HepG2 (cell line): ENCODE data around the gene GDF15. TPM values are rescaled to one million over a fixed set of nuclear protein-coding genes. Genes with fewer than 3 reads are reported as not detected.

Source experiments
- ARNTL ChIP-seq: sonication (generic); formaldehyde crosslinking; IDR thresholded peaks from 2 replicates; pipeline ENCODE4 v1.4.0; 2020; ENCODE audit warnings: mild to moderate bottlenecking, missing genetic modification reagents
- ATRX ChIP-seq: sonication (generic); formaldehyde crosslinking; IDR thresholded peaks from 2 replicates; pipeline ENCODE4 v1.4.0; 2020; ENCODE audit warnings: missing genetic modification reagents, borderline replicate concordance
- CCAR2 ChIP-seq: fragments of 200-400 bp; formaldehyde crosslinking; optimal IDR thresholded peaks from 2 replicates; pipeline ENCODE3; 2018; ENCODE audit warnings: low read depth, mild to moderate bottlenecking, low read length, moderate library complexity
- DNMT1 ChIP-seq: sonication (generic); formaldehyde crosslinking; IDR thresholded peaks from 2 replicates; pipeline ENCODE4 v1.5.1; 2020; ENCODE audit warnings: mild to moderate bottlenecking, missing genetic modification reagents
- GPBP1L1 ChIP-seq: sonication (generic); formaldehyde crosslinking; IDR thresholded peaks from 2 replicates; pipeline ENCODE4 v1.5.0; 2020; ENCODE audit warnings: mild to moderate bottlenecking, missing genetic modification reagents
- JUND ChIP-seq: sonication (generic); formaldehyde crosslinking; IDR thresholded peaks from 2 replicates; pipeline ENCODE4 v1.8.0; 2022; ENCODE audit warnings: mild to moderate bottlenecking, missing genetic modification reagents
- KLF6 ChIP-seq: IDR thresholded peaks from 2 replicates; pipeline ENCODE4 v1.8.0; 2016; ENCODE audit warnings: missing biosample characterization, missing genetic modification reagents
- MIER2 ChIP-seq: IDR thresholded peaks from 2 replicates; pipeline ENCODE4 v1.6.1; 2016; ENCODE audit warnings: missing biosample characterization, missing genetic modification reagents
- NKX3-1 ChIP-seq: sonication (generic); formaldehyde crosslinking; IDR thresholded peaks from 2 replicates; pipeline ENCODE4 v1.5.0; 2020; ENCODE audit warnings: missing genetic modification reagents
- RAD21 ChIP-seq: fragments of 450-650 bp; formaldehyde crosslinking; IDR thresholded peaks from 2 replicates; pipeline ENCODE4 v1.5.0; 2020; ENCODE audit warnings: mild to moderate bottlenecking
- RAD51 ChIP-seq: fragments of 450-650 bp; IDR thresholded peaks from 2 replicates; pipeline ENCODE4 v1.6.1; 2016; ENCODE audit warnings: borderline replicate concordance
- REL ChIP-seq: sonication (generic); formaldehyde crosslinking; conservative IDR thresholded peaks from 2 replicates; pipeline ENCODE4 v1.8.0; 2022; ENCODE audit warnings: mild to moderate bottlenecking, missing genetic modification reagents, moderate library complexity
- REST ChIP-seq, 2 experiments: IDR thresholded peaks; 2 replicates each; pipeline ENCODE4 v1.6.1; 2011 to 2012; ENCODE audit warnings: low read length in 2 of 2, borderline replicate concordance in 1 of 2, low read depth in 1 of 2, mild to moderate bottlenecking in 1 of 2, moderate library complexity in 1 of 2
- RFXANK ChIP-seq: IDR thresholded peaks from 2 replicates; pipeline ENCODE4 v1.6.1; 2016
- STAT6 ChIP-seq: sonication (generic); formaldehyde crosslinking; IDR thresholded peaks from 2 replicates; pipeline ENCODE4 v1.4.0; 2020; ENCODE audit warnings: missing genetic modification reagents, mild to moderate bottlenecking, borderline replicate concordance
- ZFP1 ChIP-seq: IDR thresholded peaks from 2 replicates; pipeline ENCODE4 v1.6.1; 2016
- ZKSCAN5 ChIP-seq: sonication (generic); formaldehyde crosslinking; IDR thresholded peaks from 2 replicates; pipeline ENCODE4 v1.5.1; 2020; ENCODE audit warnings: mild to moderate bottlenecking, missing genetic modification reagents
- ZNF263 ChIP-seq: sonication (generic); formaldehyde crosslinking; IDR thresholded peaks from 2 replicates; pipeline ENCODE4 v1.4.0; 2020; ENCODE audit warnings: missing genetic modification reagents
- ZNF335 ChIP-seq: sonication (generic); formaldehyde crosslinking; IDR thresholded peaks from 2 replicates; pipeline ENCODE4 v1.4.0; 2020; ENCODE audit warnings: missing genetic modification reagents
- ZNF460 ChIP-seq: sonication (generic); formaldehyde crosslinking; IDR thresholded peaks from 2 replicates; pipeline ENCODE4 v1.5.1; 2020; ENCODE audit warnings: missing genetic modification reagents, mild to moderate bottlenecking, borderline replicate concordance
- ZNF530 ChIP-seq: sonication (generic); formaldehyde crosslinking; IDR thresholded peaks from 2 replicates; pipeline ENCODE4 v1.5.0; 2020; ENCODE audit warnings: low read depth, mild to moderate bottlenecking, missing genetic modification reagents
- ZNF598 ChIP-seq: sonication (generic); formaldehyde crosslinking; IDR thresholded peaks from 2 replicates; pipeline ENCODE4 v1.5.1; 2020; ENCODE audit warnings: mild to moderate bottlenecking, missing genetic modification reagents, borderline replicate concordance
- ZNF678 ChIP-seq: sonication (generic); formaldehyde crosslinking; IDR thresholded peaks from 2 replicates; pipeline ENCODE4 v1.4.0; 2020; ENCODE audit warnings: mild to moderate bottlenecking, missing genetic modification reagents
- polyA plus RNA-seq, 8 experiments: library from polyadenylated mRNA; depleted of rRNA in 3 of 8; stranded (reverse) in 7 of 8; unstranded in 1 of 8; fragments of >200 nt; fragmentation: Illumina TruSeq in 4 of 8; extraction: Trizol in 4 of 8; gene quantifications; 2 replicates each; pipeline versions ENCODE4 v1.2.1 to v1.2.3, GENCODE V29; 2011 to 2016; ENCODE audit warnings: low read depth in 4 of 8, missing spikeins in 1 of 8, mixed read lengths in 1 of 8; ENCODE audit not compliant: insufficient read depth in 1 of 8
- total RNA-seq, 5 experiments: library from RNA; depleted of rRNA; stranded (reverse); fragments of >200 nt; fragmentation: Illumina TruSeq; extraction: Trizol; gene quantifications; 2 replicates each; pipeline ENCODE4 v1.2.3, GENCODE V29; 2016; ENCODE audit warnings: low read depth in 1 of 5

GDF15 gene
- total and polyA plus RNA-seq, 2 of the 13 experiments (the other 11 are each of a cell fraction or from before 2014, with no cell fraction given) = 146 to 422 TPM

- TF ChIP-seq ARNTL (CRISPR knock-in tag) (peak; percentile 98), NKX3-1 (peak; percentile 78; the same call in 1 of the 2 replicates), ATRX (CRISPR knock-in tag) (no peak), REST (IDR thresholded peaks at IDR 0.05; ENCODE audit: borderline replicate concordance in 1 of 2, low read depth in 1 of 2, low read length in 2 of 2) (peak in 1 of 2 experiments; percentile 82; a peak in 2 of 4 replicates), MIER2 (CRISPR knock-in tag) (0 out of 2 replicates have a peak, but pooled peaks have one; percentile 33), RFXANK (CRISPR knock-in tag) (peak; percentile 26; the same call in 1 of the 2 replicates), STAT6 (CRISPR knock-in tag) (peak; percentile 99), ZNF460 (CRISPR knock-in tag) (peak; percentile 64; the same call in 1 of the 2 replicates), RAD51 (no peak), GPBP1L1 (CRISPR knock-in tag) (no peak), ZNF263 (CRISPR knock-in tag) (peak; percentile 55; the same call in 1 of the 2 replicates), ZNF530 (no peak), ZNF335 (peak; percentile 86; the same call in 1 of the 2 replicates), ZFP1 (CRISPR knock-in tag) (peak; percentile 86), DNMT1 (CRISPR knock-in tag) (peak; percentile 89), ZNF678 (CRISPR knock-in tag) (peak; percentile 79; the same call in 1 of the 2 replicates), KLF6 (CRISPR knock-in tag) (peak; percentile 91; the same call in 1 of the 2 replicates), ZNF598 (CRISPR knock-in tag) (no peak; the same call in 1 of the 2 replicates), JUND (peak; percentile 95), REL (CRISPR knock-in tag) (no peak), RAD21 (CRISPR knock-in tag) (no peak), CCAR2 (no peak), ZKSCAN5 (CRISPR knock-in tag) (no peak)
Measured at GRCh38 chr19:18379803-18380747, 5.9 kb upstream of the GDF15 start (continued).
